CD4-positive, CD25-positive, alpha-beta regulatory T cell (primary cell): ENCODE data around the gene IL4R. TPM values are rescaled to one million over a fixed set of nuclear protein-coding genes. Genes with fewer than 3 reads are reported as not detected.
A peak's percentile ranks its signal among the peaks of the same experiment; 100 is the strongest.

ENCODE experiments used
- ATAC-seq, 2 donors: fragments of 150-1000 bp; cut with Tn5 transposase; one replicate each; pipeline ENCODE4 v1.10.0; 2021; ENCODE audit warnings: low read depth in 2 of 2, moderate number of reproducible peaks in 2 of 2, moderate library complexity in 1 of 2
- DNase-seq, 3 donors: peaks; one replicate each; pipeline versions ENCODE4 v3.0.0 to v3.0.0-alpha.2; 2012 to 2022; ENCODE audit warnings: mixed read lengths in 1 of 3
- H3K27ac ChIP-seq: one replicate; pipeline ENCODE4 v1.7.0; 2013; ENCODE audit warnings: mild to moderate bottlenecking, low read length; ENCODE audit not compliant: insufficient read depth, poor library complexity, severe bottlenecking
- H3K27me3 ChIP-seq: one replicate; pipeline ENCODE4 v1.7.0; 2013; ENCODE audit warnings: low read length; ENCODE audit not compliant: control insufficient read depth, insufficient read depth
- H3K36me3 ChIP-seq: one replicate; pipeline ENCODE4 v1.7.0; 2013; ENCODE audit warnings: mild to moderate bottlenecking, low read length, moderate library complexity; ENCODE audit not compliant: control insufficient read depth, insufficient read depth
- H3K4me1 ChIP-seq: 2 replicates; pipeline ENCODE4 v1.7.0; 2013; ENCODE audit warnings: mild to moderate bottlenecking, low read length; ENCODE audit not compliant: insufficient read depth, control insufficient read depth, poor library complexity, severe bottlenecking
- H3K4me3 ChIP-seq: one replicate; pipeline ENCODE4 v1.7.0; 2013; ENCODE audit warnings: low read depth, mild to moderate bottlenecking, low read length, moderate library complexity
- H3K9me3 ChIP-seq, 2 experiments: 1 replicate in 1 of 2; 2 replicates in 1 of 2; pipeline ENCODE4 v1.7.0; 2013; ENCODE audit warnings: low read length in 2 of 2, mild to moderate bottlenecking in 1 of 2, moderate library complexity in 1 of 2; ENCODE audit not compliant: control insufficient read depth in 2 of 2
- H3K27ac Mint-ChIP-seq, 3 donors: one replicate each; pipeline ENCODE4 v1.8.0; 2020 to 2022; ENCODE audit warnings: mild to moderate bottlenecking in 3 of 3, mixed read lengths in 3 of 3, moderate library complexity in 2 of 3
- H3K27me3 Mint-ChIP-seq: one replicate; pipeline ENCODE4 v1.8.0; 2022; ENCODE audit warnings: mild to moderate bottlenecking, mixed read lengths
- H3K36me3 Mint-ChIP-seq: one replicate; pipeline ENCODE4 v1.8.0; 2020; ENCODE audit warnings: mixed read lengths
- H3K4me1 Mint-ChIP-seq, 4 donors: one replicate each; pipeline ENCODE4 v1.8.0; 2020 to 2022; ENCODE audit warnings: mixed read lengths in 4 of 4, mild to moderate bottlenecking in 1 of 4
- H3K4me3 Mint-ChIP-seq, 4 donors: one replicate each; pipeline ENCODE4 v1.8.0; 2020 to 2022; ENCODE audit warnings: mild to moderate bottlenecking in 4 of 4, mixed read lengths in 4 of 4, moderate library complexity in 3 of 4
- H3K9me3 Mint-ChIP-seq, 7 donors: one replicate each; pipeline ENCODE4 v1.8.0; 2020 to 2022; ENCODE audit warnings: mixed read lengths in 7 of 7, mild to moderate bottlenecking in 3 of 7, moderate library complexity in 2 of 7
- polyA plus RNA-seq, 4 donors: library from polyadenylated mRNA; unstranded; fragments of 300-500 nt; fragmentation: Illumina TruSeq; gene quantifications; one replicate each; pipeline ENCODE4 v1.2.3, GENCODE V29; 2021
- total RNA-seq: library from RNA; stranded (reverse); gene quantifications from one replicate; pipeline ENCODE4 v1.2.3, GENCODE V29; 2022

IL4R gene
- total and polyA plus RNA-seq, 5 donors from 2014 or later = 21.2 to 160 (median 27.4) TPM

DNA sequence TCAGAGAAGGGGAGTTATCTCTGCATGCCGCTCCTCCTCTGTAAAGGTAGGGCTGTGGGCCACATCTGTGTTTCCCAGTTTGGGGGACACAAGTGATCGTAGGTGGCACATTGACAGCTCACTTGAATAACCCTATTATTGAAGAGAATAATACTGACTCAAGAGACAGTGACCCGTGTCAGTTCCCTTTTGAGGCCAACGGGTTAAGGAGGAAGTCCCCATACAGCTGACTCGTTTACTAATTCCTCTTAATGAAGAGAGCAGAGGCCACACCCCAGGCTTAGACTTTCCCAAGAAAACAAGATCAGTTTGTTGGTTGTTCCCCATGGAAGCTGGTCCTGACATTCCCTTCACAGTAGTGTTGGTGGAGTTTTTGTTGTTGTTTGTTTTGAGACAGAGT, 33.0 kb downstream of the IL4R start:
- H3K9me3 ChIP-seq = no peaks in the 10 kb centered on the region
- DNase-seq = no peak
- H3K36me3 Mint-ChIP-seq = peaks cover 63% of the 10 kb centered on the region
- H3K27ac ChIP-seq = no peak overlapping the region
- H3K9me3 Mint-ChIP-seq = no peaks in the 10 kb centered on the region
- no peaks in the 10 kb centered on the region for H3K27me3 Mint-ChIP-seq
- H3K27ac Mint-ChIP-seq = peak overlapping the region in 2 of 3 donors; percentile 55 to 67
- no peaks in the 10 kb centered on the region for H3K27me3 ChIP-seq
- peaks cover 85% of the 10 kb centered on the region for H3K36me3 ChIP-seq
- ATAC-seq = no peak
- H3K4me1 ChIP-seq = no peaks in the 10 kb centered on the region
- H3K4me3 ChIP-seq = no peak overlapping the region
- no peak overlapping the region for H3K4me3 Mint-ChIP-seq
- H3K4me1 Mint-ChIP-seq = peaks cover 0 to 14% (median 8%) of the 10 kb centered on the region in 4 donors

DNA sequence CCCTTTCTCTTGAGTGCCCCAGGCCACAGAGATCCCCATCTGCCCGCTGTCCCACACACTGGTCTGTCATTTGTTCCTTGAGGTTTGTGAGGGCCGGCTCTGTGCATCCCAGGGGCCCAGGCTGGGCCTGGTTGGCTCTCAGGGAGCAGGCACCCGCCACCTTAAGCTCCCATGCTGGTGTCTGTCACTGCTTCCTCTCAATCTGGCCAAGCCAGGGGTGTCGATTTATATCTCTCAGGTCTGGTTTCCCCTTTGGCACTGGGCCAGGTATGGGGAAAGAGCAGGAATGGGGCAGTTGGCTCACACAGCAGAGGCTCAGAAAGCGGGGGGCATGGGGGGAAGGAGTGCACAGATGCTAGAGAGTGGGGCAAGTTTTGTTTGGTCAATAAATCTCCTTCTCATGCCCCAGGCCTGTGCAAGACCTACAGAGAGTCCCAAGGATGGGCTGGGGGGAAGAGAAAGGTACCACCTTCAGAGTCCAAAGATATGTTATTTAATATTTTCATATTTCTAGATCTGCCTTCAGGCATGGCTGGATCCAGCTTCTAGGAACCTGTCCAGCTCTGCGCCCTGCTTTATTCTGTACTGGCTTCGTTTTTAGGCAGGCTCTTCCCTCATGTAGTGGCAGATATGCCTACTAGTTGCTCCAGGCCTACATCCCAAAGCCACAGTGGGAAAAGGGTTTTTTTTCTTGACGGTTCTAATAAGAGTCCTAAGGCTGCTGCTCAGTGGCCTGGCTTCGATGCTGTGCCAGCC, 34.3 kb downstream of the IL4R start:
- H3K4me1 Mint-ChIP-seq = peaks cover 0 to 11% (median 8%) of the 10 kb centered on the region in 4 donors
- Histone ChIP-seq H3K27ac (no peak overlapping the region), H3K36me3 (peaks cover 85% of the 10 kb centered on the region), H3K4me1 (no peaks in the 10 kb centered on the region), H3K9me3 (no peaks in the 10 kb centered on the region), H3K27me3 (no peaks in the 10 kb centered on the region), H3K4me3 (no peak overlapping the region)
- H3K27ac Mint-ChIP-seq = peak overlapping the region; percentile 26 to 80 (median 67)
- DNase-seq (no peak), ATAC-seq (no peak)
- no peak overlapping the region for H3K4me3 Mint-ChIP-seq
- no peaks in the 10 kb centered on the region for H3K27me3 Mint-ChIP-seq
- H3K9me3 Mint-ChIP-seq = no peaks in the 10 kb centered on the region
- H3K36me3 Mint-ChIP-seq = peaks cover 61% of the 10 kb centered on the region

DNA sequence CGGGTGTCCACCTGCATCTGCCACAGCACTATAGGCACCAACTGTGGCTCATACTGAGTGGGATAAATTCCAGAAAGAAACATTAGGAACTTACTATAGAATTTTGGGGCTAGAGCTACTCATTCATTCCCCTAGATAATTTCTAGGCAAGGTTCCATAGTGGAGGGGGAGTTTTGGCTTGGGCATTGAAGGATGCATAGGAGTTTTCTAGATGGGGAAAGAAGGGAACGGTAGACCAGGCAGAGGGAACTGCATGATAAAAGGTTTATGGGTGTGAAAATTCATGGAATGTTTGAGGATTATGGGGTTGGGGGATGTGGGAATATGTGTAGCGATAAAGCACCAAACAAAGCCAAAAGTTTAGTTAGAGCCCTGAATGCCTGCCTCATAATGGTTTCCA, 35.5 kb downstream of the IL4R start:
- no peak overlapping the region for H3K4me3 ChIP-seq
- Mint-ChIP-seq H3K36me3 (peaks cover 67% of the 10 kb centered on the region), H3K27ac (peak overlapping the region; percentile 32 to 67 (median 65)), H3K4me1 (peaks cover 0 to 11% (median 8%) of the 10 kb centered on the region in 4 donors), H3K9me3 (no peaks in the 10 kb centered on the region), H3K4me3 (no peak overlapping the region), H3K27me3 (no peaks in the 10 kb centered on the region)
- DNase-seq (no peak), ATAC-seq (no peak)
- H3K4me1 ChIP-seq = no peaks in the 10 kb centered on the region
- H3K36me3 ChIP-seq = peaks cover 86% of the 10 kb centered on the region
- H3K9me3 ChIP-seq = no peaks in the 10 kb centered on the region
- H3K27ac ChIP-seq = no peak overlapping the region
- H3K27me3 ChIP-seq = no peaks in the 10 kb centered on the region

DNA sequence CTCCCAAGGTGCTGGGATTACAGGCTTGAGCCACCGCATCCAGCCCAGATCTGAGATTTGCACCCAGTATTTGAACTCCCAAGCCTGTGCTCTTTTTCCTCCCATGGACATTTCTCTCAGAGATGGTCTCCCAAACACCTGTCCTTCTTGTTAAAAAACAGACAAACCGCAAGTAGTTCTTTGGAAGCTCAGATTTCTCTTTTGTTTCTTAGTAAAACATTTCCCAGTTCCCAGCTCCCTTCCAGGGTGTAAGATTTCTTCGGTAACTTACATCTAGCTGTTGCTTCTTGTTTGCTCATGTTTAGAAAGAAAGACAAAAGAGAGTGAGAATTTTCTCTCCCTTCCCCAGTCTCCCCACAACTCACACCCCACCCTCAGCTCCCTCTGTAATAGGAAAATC, 36.2 kb downstream of the IL4R start:
- DNase-seq = no peak
- H3K4me3 Mint-ChIP-seq = no peak overlapping the region
- Histone ChIP-seq H3K4me3 (no peak overlapping the region), H3K9me3 (no peaks in the 10 kb centered on the region), H3K36me3 (peaks cover 86% of the 10 kb centered on the region), H3K4me1 (no peaks in the 10 kb centered on the region), H3K27me3 (no peaks in the 10 kb centered on the region), H3K27ac (no peak overlapping the region)
- ATAC-seq = no peak
- peaks cover 71% of the 10 kb centered on the region for H3K36me3 Mint-ChIP-seq
- no peaks in the 10 kb centered on the region for H3K9me3 Mint-ChIP-seq
- peaks cover 0 to 13% (median 10%) of the 10 kb centered on the region in 4 donors for H3K4me1 Mint-ChIP-seq
- H3K27ac Mint-ChIP-seq = peak overlapping the region in 1 of 3 donors; percentile 85
- H3K27me3 Mint-ChIP-seq = no peaks in the 10 kb centered on the region

DNA sequence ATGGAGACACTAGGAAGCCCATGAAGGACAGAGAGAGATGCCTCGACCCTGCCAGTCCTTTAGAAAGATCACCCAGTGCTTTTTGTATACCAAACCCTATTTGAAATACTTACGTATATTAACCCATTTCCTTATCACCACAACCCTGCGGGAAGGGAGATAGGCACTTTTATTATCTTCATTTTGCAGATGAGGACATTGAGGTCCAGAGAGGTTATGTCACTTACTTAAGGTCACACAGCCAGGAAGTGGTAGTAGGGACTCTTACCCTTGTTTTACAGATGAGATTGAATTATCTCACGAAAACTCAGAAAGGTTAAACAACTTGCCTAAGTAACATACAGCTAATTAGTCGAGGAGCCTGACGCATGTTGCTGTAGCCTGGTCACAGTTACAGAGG, 38.2 kb downstream of the IL4R start:
- H3K27me3 ChIP-seq = no peaks in the 10 kb centered on the region
- ATAC-seq (no peak), DNase-seq (no peak)
- no peak overlapping the region for H3K4me3 ChIP-seq
- peaks cover 89% of the 10 kb centered on the region for H3K36me3 ChIP-seq
- Mint-ChIP-seq H3K27me3 (no peaks in the 10 kb centered on the region), H3K9me3 (no peaks in the 10 kb centered on the region), H3K27ac (peak overlapping the region in 2 of 3 donors; percentile 73 to 83), H3K4me3 (no peak overlapping the region), H3K36me3 (peaks cover 77% of the 10 kb centered on the region), H3K4me1 (peaks cover 0 to 17% (median 14%) of the 10 kb centered on the region in 4 donors)
- no peak overlapping the region for H3K27ac ChIP-seq
- no peaks in the 10 kb centered on the region for H3K9me3 ChIP-seq
- H3K4me1 ChIP-seq = no peaks in the 10 kb centered on the region

DNA sequence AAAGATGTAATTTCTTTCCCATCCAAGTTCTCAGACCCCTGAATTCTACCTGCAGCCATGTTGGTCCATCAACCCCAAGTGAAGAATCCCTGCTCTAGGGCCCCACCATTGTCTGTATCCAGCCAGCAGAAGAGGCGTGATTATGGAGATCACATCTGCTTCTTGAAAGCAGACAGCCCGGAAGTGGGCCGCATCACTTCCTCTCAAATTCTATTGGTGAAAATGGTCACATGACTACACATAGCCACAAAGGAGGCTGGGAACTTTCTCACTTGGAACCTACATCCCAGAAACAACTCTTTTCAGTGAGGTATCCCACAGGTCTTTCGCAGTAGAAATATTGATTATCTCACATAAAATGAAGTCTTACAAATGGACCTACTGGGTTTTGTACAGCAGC, 40.1 kb downstream of the IL4R start:
- DNase-seq (no peak), ATAC-seq (no peak)
- H3K27me3 Mint-ChIP-seq = no peaks in the 10 kb centered on the region
- peaks cover 68% of the 10 kb centered on the region for H3K36me3 Mint-ChIP-seq
- no peak overlapping the region for H3K27ac ChIP-seq
- H3K4me3 ChIP-seq = no peak overlapping the region
- H3K27ac Mint-ChIP-seq = peak overlapping the region in 2 of 3 donors; percentile 78 to 86
- peaks cover 83% of the 10 kb centered on the region for H3K36me3 ChIP-seq
- no peak overlapping the region for H3K4me3 Mint-ChIP-seq
- H3K4me1 Mint-ChIP-seq = peaks cover 0 to 15% (median 9%) of the 10 kb centered on the region in 4 donors
- H3K9me3 ChIP-seq = no peaks in the 10 kb centered on the region
- H3K4me1 ChIP-seq = no peaks in the 10 kb centered on the region
- no peaks in the 10 kb centered on the region for H3K9me3 Mint-ChIP-seq
- no peaks in the 10 kb centered on the region for H3K27me3 ChIP-seq

DNA sequence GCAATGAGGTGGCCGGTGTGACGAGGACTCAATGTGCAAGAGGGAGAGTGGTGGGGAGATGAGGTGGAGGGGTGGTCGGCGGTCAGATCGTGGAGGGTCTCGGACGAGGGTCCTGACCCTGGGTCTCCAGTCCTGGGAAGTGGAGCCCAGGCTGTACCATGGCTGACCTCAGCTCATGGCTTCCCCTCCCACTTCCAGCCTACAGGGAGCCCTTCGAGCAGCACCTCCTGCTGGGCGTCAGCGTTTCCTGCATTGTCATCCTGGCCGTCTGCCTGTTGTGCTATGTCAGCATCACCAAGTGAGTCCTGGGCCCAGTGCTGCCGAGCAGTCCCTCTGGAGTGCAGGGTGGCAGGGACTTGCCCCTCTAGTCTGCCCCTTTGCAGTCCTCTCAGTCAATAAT, 41.8 kb downstream of the IL4R start:
- peak in 2 of 3 donors; percentile 33 to 48 for DNase-seq
- peak in 1 of 2 donors; percentile 47 for ATAC-seq
- peak overlapping the region in 1 of 4 donors; percentile 65 for H3K4me3 Mint-ChIP-seq
- H3K36me3 Mint-ChIP-seq = peaks cover 60% of the 10 kb centered on the region
- H3K4me3 ChIP-seq = no peak overlapping the region
- peak overlapping the region in 2 of 3 donors; percentile 77 to 78 for H3K27ac Mint-ChIP-seq
- H3K4me1 ChIP-seq = no peaks in the 10 kb centered on the region
- peaks cover 81% of the 10 kb centered on the region for H3K36me3 ChIP-seq
- H3K9me3 Mint-ChIP-seq = no peaks in the 10 kb centered on the region
- peaks cover 0 to 9% (median 6%) of the 10 kb centered on the region in 4 donors for H3K4me1 Mint-ChIP-seq
- H3K9me3 ChIP-seq = peaks cover 0 to 7% of the 10 kb centered on the region in 2 experiments
- no peaks in the 10 kb centered on the region for H3K27me3 ChIP-seq
- no peak overlapping the region for H3K27ac ChIP-seq
- no peaks in the 10 kb centered on the region for H3K27me3 Mint-ChIP-seq

DNA sequence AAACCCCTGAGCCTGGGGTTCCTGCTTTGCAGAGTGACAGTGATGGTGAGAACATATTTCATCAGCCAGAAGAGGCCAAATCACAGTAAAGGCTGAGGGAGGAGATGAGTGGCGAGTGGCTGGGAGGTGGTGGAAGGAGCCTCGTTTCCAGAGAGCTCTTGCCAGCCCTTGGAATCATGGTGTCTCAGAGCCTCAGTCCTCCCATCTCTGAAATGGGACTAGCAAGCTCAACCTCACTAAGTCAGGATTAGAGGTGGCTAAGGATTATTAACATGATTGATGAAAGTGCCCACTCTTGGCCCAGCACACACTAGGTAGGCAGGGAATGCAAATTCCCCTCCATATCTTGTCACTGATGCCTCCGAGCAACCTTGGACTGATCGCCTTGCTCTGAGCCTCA, 43.0 kb downstream of the IL4R start:
- no peaks in the 10 kb centered on the region for H3K27me3 ChIP-seq
- no peak overlapping the region for H3K4me3 ChIP-seq
- peaks cover 53% of the 10 kb centered on the region for H3K36me3 Mint-ChIP-seq
- H3K27ac Mint-ChIP-seq = peak overlapping the region in 1 of 3 donors; percentile 65
- peaks cover 0 to 9% (median 7%) of the 10 kb centered on the region in 4 donors for H3K4me1 Mint-ChIP-seq
- no peaks in the 10 kb centered on the region for H3K4me1 ChIP-seq
- H3K27ac ChIP-seq = no peak overlapping the region
- H3K9me3 ChIP-seq = peaks cover 0 to 7% of the 10 kb centered on the region in 2 experiments
- ATAC-seq (no peak), DNase-seq (no peak)
- no peaks in the 10 kb centered on the region for H3K9me3 Mint-ChIP-seq
- no peaks in the 10 kb centered on the region for H3K27me3 Mint-ChIP-seq
- H3K36me3 ChIP-seq = peaks cover 85% of the 10 kb centered on the region
- H3K4me3 Mint-ChIP-seq = no peak overlapping the region
